NOMO-1 treated with dmso at 0.1 percent for 144 hours (cell line): ENCODE measurements around the gene RMDN3.

Experiments
- DNase-seq: peaks from one replicate; lab custom pipeline; 2025; ENCODE audit not compliant: unreplicated experiment; lab: John Stamatoyannopoulos, UW

RMDN3 gene

GRCh38 chr15:40773902-40774301 is 18.8 kb upstream of the RMDN3 start:
- DNase-seq = no peak

- no peak for DNase-seq
These were observed 18.4 kb upstream of the RMDN3 start for GRCh38 chr15:40773496-40773895.

GRCh38 chr15:40772014-40772413 is 17.0 kb upstream of the RMDN3 start:
- no peak for DNase-seq

GRCh38 chr15:40771242-40771641 is 16.2 kb upstream of the RMDN3 start:
- DNase-seq = no peak

GRCh38 chr15:40770147-40770721 is 15.2 kb upstream of the RMDN3 start:
- no peak for DNase-seq

GRCh38 chr15:40769274-40770146 is 14.5 kb upstream of the RMDN3 start, which contains the start of gene C15orf62:
Gene C15orf62, plus strand, starts transcription at chr15:40769980. Its CDS starts 516 bp downstream, at chr15:40770496.
- DNase-seq = peak; percentile 30

- DNase-seq = no peak
These were observed 13.6 kb upstream of the RMDN3 start for GRCh38 chr15:40768521-40769273.

GRCh38 chr15:40767838-40768500 is 12.9 kb upstream of the RMDN3 start:
- DNase-seq = no peak

GRCh38 chr15:40766906-40767837 is 12.1 kb upstream of the RMDN3 start:
- no peak for DNase-seq

GRCh38 chr15:40766194-40766815 is 11.3 kb upstream of the RMDN3 start:
- DNase-seq = no peak

- DNase-seq = no peak
These were observed 9.6 kb upstream of the RMDN3 start for GRCh38 chr15:40764629-40765103.

- DNase-seq = peak; percentile 33
These were observed 9.0 kb upstream of the RMDN3 start, which contains the start of gene GCHFR for GRCh38 chr15:40763801-40764628. Gene GCHFR, plus strand, starts transcription at chr15:40764068. Its CDS starts 113 bp downstream, at chr15:40764181.

- DNase-seq = no peak
These were observed 8.1 kb upstream of the RMDN3 start for GRCh38 chr15:40762919-40763800.

GRCh38 chr15:40759961-40760360 is 4.9 kb upstream of the RMDN3 start:
- DNase-seq = no peak

- DNase-seq = no peak
These were observed 1.9 kb upstream of the RMDN3 start for GRCh38 chr15:40756938-40757337.

- no peak for DNase-seq
These were observed 756 bp upstream of the RMDN3 start for GRCh38 chr15:40755812-40756208.

- DNase-seq = no peak
These were observed 526 bp downstream of the RMDN3 start for GRCh38 chr15:40754574-40754882.

- no peak for DNase-seq
These were observed 3.3 kb downstream of the RMDN3 start for GRCh38 chr15:40751745-40752144.
